Measurements from ENCODE around the gene FAAP20. TPM values are rescaled to one million over a fixed set of nuclear protein-coding genes. Genes with fewer than 3 reads are reported as not detected.

Gene FAAP20
- total and polyA plus RNA-seq, 9 of the 15 experiments (the other 6 are each of a cell fraction or from before 2014, with no cell fraction given): 0.58 to 143 (median 9.9) TPM

DNA sequence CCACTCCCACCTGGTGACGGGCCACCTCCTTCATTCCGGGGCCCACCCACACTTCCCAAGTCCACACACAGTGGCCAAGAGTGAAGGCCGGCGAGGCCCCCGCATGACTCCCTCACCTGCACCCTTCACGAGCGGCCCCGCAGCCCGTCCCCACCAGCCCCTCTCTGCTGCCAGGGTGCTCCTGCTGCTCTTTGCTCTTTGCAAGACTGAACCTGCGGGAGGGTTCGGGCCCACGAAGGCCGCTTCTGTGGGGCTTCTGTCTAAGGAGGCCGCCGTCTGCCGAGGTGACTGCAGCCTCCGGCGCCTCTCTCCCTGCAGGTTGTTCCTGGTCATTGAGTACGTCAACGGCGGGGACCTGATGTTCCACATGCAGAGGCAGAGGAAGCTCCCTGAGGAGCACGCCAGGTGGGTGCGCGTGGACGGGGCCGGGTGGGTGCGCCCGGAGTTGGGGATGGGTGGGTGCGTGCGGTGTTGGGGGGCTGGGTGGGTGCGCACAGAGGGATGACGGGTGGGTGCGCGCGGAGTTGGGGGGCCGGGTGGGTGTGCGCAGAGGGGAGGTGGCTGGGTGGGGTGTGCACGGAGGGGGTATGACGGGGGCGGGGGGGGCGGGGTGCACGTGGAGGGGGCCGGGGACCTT is 25.3 kb downstream of the FAAP20 start (continued):
- TF ChIP-seq, protein P1, sequence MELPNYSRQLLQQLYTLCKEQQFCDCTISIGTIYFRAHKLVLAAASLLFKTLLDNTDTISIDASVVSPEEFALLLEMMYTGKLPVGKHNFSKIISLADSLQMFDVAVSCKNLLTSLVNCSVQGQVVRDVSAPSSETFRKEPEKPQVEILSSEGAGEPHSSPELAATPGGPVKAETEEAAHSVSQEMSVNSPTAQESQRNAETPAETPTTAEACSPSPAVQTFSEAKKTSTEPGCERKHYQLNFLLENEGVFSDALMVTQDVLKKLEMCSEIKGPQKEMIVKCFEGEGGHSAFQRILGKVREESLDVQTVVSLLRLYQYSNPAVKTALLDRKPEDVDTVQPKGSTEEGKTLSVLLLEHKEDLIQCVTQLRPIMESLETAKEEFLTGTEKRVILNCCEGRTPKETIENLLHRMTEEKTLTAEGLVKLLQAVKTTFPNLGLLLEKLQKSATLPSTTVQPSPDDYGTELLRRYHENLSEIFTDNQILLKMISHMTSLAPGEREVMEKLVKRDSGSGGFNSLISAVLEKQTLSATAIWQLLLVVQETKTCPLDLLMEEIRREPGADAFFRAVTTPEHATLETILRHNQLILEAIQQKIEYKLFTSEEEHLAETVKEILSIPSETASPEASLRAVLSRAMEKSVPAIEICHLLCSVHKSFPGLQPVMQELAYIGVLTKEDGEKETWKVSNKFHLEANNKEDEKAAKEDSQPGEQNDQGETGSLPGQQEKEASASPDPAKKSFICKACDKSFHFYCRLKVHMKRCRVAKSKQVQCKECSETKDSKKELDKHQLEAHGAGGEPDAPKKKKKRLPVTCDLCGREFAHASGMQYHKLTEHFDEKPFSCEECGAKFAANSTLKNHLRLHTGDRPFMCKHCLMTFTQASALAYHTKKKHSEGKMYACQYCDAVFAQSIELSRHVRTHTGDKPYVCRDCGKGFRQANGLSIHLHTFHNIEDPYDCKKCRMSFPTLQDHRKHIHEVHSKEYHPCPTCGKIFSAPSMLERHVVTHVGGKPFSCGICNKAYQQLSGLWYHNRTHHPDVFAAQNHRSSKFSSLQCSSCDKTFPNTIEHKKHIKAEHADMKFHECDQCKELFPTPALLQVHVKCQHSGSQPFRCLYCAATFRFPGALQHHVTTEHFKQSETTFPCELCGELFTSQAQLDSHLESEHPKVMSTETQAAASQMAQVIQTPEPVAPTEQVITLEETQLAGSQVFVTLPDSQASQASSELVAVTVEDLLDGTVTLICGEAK (IDR thresholded peaks at IDR 0.05): no peak
- TF ChIP-seq, protein P1 (CRISPR knock-in tag; IDR thresholded peaks at IDR 0.05): no peak
- TF ChIP-seq, protein P2, sequence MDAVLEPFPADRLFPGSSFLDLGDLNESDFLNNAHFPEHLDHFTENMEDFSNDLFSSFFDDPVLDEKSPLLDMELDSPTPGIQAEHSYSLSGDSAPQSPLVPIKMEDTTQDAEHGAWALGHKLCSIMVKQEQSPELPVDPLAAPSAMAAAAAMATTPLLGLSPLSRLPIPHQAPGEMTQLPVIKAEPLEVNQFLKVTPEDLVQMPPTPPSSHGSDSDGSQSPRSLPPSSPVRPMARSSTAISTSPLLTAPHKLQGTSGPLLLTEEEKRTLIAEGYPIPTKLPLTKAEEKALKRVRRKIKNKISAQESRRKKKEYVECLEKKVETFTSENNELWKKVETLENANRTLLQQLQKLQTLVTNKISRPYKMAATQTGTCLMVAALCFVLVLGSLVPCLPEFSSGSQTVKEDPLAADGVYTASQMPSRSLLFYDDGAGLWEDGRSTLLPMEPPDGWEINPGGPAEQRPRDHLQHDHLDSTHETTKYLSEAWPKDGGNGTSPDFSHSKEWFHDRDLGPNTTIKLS (IDR thresholded peaks at IDR 0.05; ENCODE audit: borderline replicate concordance, low read depth): no peak
- no peak for TF ChIP-seq MEF2D (tag; conservative IDR thresholded peaks at IDR 0.05; ENCODE audit: low read depth)
- TF ChIP-seq HDAC8 (tag; IDR thresholded peaks at IDR 0.05): no peak
- no peak for TF ChIP-seq KHSRP (IDR thresholded peaks at IDR 0.05)
- TF ChIP-seq PHF8 (IDR thresholded peaks at IDR 0.05; ENCODE audit: borderline replicate concordance, low read length): no peak
